Thymus (tissue), 11 donors: Measurements from ENCODE around the gene BLNK. TPM values are rescaled to one million over a fixed set of nuclear protein-coding genes. Genes with fewer than 3 reads are reported as not detected.
"Not testable (repeated sequence)": the region's sequence is repeated elsewhere in the genome, so short reads cannot be mapped to it uniquely, and the experiment has no call there.

Experiments used
- DNase-seq, 9 donors: peaks; one replicate each; pipeline ENCODE4 v3.0.0-alpha.2; 2013; ENCODE audit warnings: low spot score in 9 of 9, low read depth in 6 of 9, missing footprints in 1 of 9
- H3K27ac ChIP-seq, 2 donors: one replicate each; pipeline ENCODE4 v1.5.1; 2013; ENCODE audit warnings: control low read depth in 1 of 2, low read depth in 1 of 2, low read length in 1 of 2, mild to moderate bottlenecking in 1 of 2, moderate library complexity in 1 of 2
- H3K27me3 ChIP-seq, 2 donors: one replicate each; pipeline ENCODE4 v1.5.1; 2013; ENCODE audit warnings: low read length in 1 of 2; ENCODE audit not compliant: control insufficient read depth in 2 of 2, insufficient read depth in 1 of 2
- H3K36me3 ChIP-seq, 2 donors: one replicate each; pipeline ENCODE4 v1.5.1; 2013; ENCODE audit warnings: low read length in 1 of 2, mild to moderate bottlenecking in 1 of 2, moderate library complexity in 1 of 2; ENCODE audit not compliant: control insufficient read depth in 2 of 2, insufficient read depth in 2 of 2
- H3K4me1 ChIP-seq, 2 donors: one replicate each; pipeline ENCODE4 v1.5.1; 2013; ENCODE audit warnings: low read length in 2 of 2; ENCODE audit not compliant: control insufficient read depth in 2 of 2, insufficient read depth in 2 of 2
- H3K4me3 ChIP-seq, 2 donors: one replicate each; pipeline ENCODE4 v1.5.1; 2013; ENCODE audit warnings: low read length in 2 of 2, control low read depth in 1 of 2, mild to moderate bottlenecking in 1 of 2
- H3K9me3 ChIP-seq, 2 donors: one replicate each; pipeline ENCODE4 v1.5.1; 2013; ENCODE audit warnings: low read length in 1 of 2, mild to moderate bottlenecking in 1 of 2; ENCODE audit not compliant: control insufficient read depth in 2 of 2, insufficient read depth in 1 of 2
- WGBS: extraction: QIAGEN DNeasy Blood & Tissue Kit; methylation state at CpG from one replicate; pipeline ENCODE4 v1.1.7; 2013; 5-methylcytosine and 5-hydroxymethylcytosine counted together
- polyA plus RNA-seq: library from polyadenylated mRNA; stranded (reverse); fragments of 200-250 nt; gene quantifications from one replicate; pipeline ENCODE4 v1.2.3, GENCODE V29; 2013
- total RNA-seq: library from RNA; stranded (reverse); fragments of 120-200 nt; gene quantifications from one replicate; pipeline ENCODE4 v1.2.4, GENCODE V29; 2013
- donor health status: healthy.

Gene BLNK
- total and polyA plus RNA-seq, 2 donors = 7.2 to 11.2 TPM

- peak overlapping the region in 1 of 2 donors; percentile 78 for H3K27ac ChIP-seq
- DNase-seq = not testable (repeated sequence)
- 13% methylated on average over 4 of the region's 4 CpGs for WGBS
Observed at GRCh38 chr10:96308854-96309253, 37.5 kb upstream of the BLNK start.

GRCh38 chr10:96306516-96306915 is 35.1 kb upstream of the BLNK start:
- Histone ChIP-seq H3K4me1 (peaks cover 34 to 72% of the 10 kb centered on the region in 2 donors), H3K27me3 (no peaks in the 10 kb centered on the region), H3K9me3 (no peaks in the 10 kb centered on the region), H3K27ac (peak overlapping the region; percentile 93 to 96), H3K36me3 (peaks cover 0 to 3% of the 10 kb centered on the region in 2 donors), H3K4me3 (peak overlapping the region; percentile 49 to 85)
- 2% methylated on average over 8 of the region's 8 CpGs for WGBS
- DNase-seq = peak in 4 of 9 donors; percentile 54 to 84 (median 67)

More at GRCh38 chr10:96308854-96309253, 37.5 kb upstream of the BLNK start:
- H3K4me3 ChIP-seq = peak overlapping the region in 1 of 2 donors; percentile 85
- H3K4me1 ChIP-seq = peaks cover 35 to 72% of the 10 kb centered on the region in 2 donors
- not testable (repeated sequence) for H3K27me3 ChIP-seq, H3K36me3 ChIP-seq, H3K9me3 ChIP-seq

- Histone ChIP-seq H3K9me3 (no peaks in the 10 kb centered on the region), H3K27ac (peak overlapping the region; percentile 59 to 62), H3K4me3 (peak overlapping the region; percentile 49 to 85), H3K4me1 (peaks cover 47 to 74% of the 10 kb centered on the region in 2 donors), H3K27me3 (no peaks in the 10 kb centered on the region), H3K36me3 (peaks cover 0 to 3% of the 10 kb centered on the region in 2 donors)
- 13% methylated on average over 3 of the region's 3 CpGs for WGBS
- no peak for DNase-seq
Observed at GRCh38 chr10:96305019-96305418, 33.6 kb upstream of the BLNK start.

- Histone ChIP-seq H3K36me3 (no peaks in the 10 kb centered on the region), H3K4me1 (peaks cover 49 to 74% of the 10 kb centered on the region in 2 donors), H3K9me3 (no peaks in the 10 kb centered on the region), H3K4me3 (peak within 1 kb of the TSS; percentile 49 to 85), H3K27me3 (no peaks in the 10 kb centered on the region), H3K27ac (peak within 1 kb of the TSS; percentile 59 to 81)
- DNase-seq = peak in 2 of 9 donors; percentile 42 to 57
- WGBS = 8% methylated on average over 8 of the region's 8 CpGs
Observed at GRCh38 chr10:96304230-96304629, 32.9 kb upstream of the BLNK start, which contains the start of gene DNTT. Gene DNTT (plus strand): TSS chr10:96304434. CDS start chr10:96304498, 64 bp downstream.

- Histone ChIP-seq H3K9me3 (peaks cover 0 to 3% of the 10 kb centered on the region in 2 donors), H3K36me3 (no peaks in the 10 kb centered on the region), H3K4me3 (no peak overlapping the region), H3K4me1 (peaks cover 63 to 83% of the 10 kb centered on the region in 2 donors), H3K27me3 (no peaks in the 10 kb centered on the region), H3K27ac (peak overlapping the region; percentile 83 to 95)
- no peak for DNase-seq
- 62% methylated on average over 1 of the region's 1 CpG for whole genome bisulfite sequencing
Observed at GRCh38 chr10:96301616-96302015, 30.2 kb upstream of the BLNK start.

GRCh38 chr10:96299383-96299782 is 28.0 kb upstream of the BLNK start:
- Histone ChIP-seq H3K9me3 (peaks cover 0 to 3% of the 10 kb centered on the region in 2 donors), H3K36me3 (no peaks in the 10 kb centered on the region), H3K4me3 (peak overlapping the region in 1 of 2 donors; percentile 32), H3K27me3 (no peaks in the 10 kb centered on the region), H3K4me1 (peaks cover 80 to 90% of the 10 kb centered on the region in 2 donors), H3K27ac (peak overlapping the region; percentile 95 to 99)
- under 1% methylated on average over 5 of the region's 5 CpGs for WGBS
- peak in 3 of 9 donors; percentile 40 to 80 (median 68) for DNase-seq

GRCh38 chr10:96298362-96298761 is 27.0 kb upstream of the BLNK start:
- DNase-seq = no peak
- Histone ChIP-seq H3K36me3 (no peaks in the 10 kb centered on the region), H3K27ac (peak overlapping the region; percentile 95 to 99), H3K4me1 (peaks cover 83 to 94% of the 10 kb centered on the region in 2 donors), H3K4me3 (peak overlapping the region in 1 of 2 donors; percentile 23), H3K9me3 (peaks cover 0 to 3% of the 10 kb centered on the region in 2 donors), H3K27me3 (no peaks in the 10 kb centered on the region)
- WGBS = 52% methylated on average over 3 of the region's 3 CpGs

GRCh38 chr10:96297486-96297885 is 26.1 kb upstream of the BLNK start:
- no peaks in the 10 kb centered on the region for H3K36me3 ChIP-seq
- no peaks in the 10 kb centered on the region for H3K27me3 ChIP-seq
- peak overlapping the region; percentile 95 to 99 for H3K27ac ChIP-seq
- H3K4me1 ChIP-seq = peaks cover 74 to 91% of the 10 kb centered on the region in 2 donors
- peaks cover 0 to 3% of the 10 kb centered on the region in 2 donors for H3K9me3 ChIP-seq
- no peak overlapping the region for H3K4me3 ChIP-seq
- WGBS = 88% methylated on average over 2 of the region's 2 CpGs
- DNase-seq = no peak

GRCh38 chr10:96295475-96295874 is 24.1 kb upstream of the BLNK start:
- peak overlapping the region; percentile 79 to 88 for H3K27ac ChIP-seq
- H3K36me3 ChIP-seq = no peaks in the 10 kb centered on the region
- peaks cover 59 to 75% of the 10 kb centered on the region in 2 donors for H3K4me1 ChIP-seq
- no peaks in the 10 kb centered on the region for H3K27me3 ChIP-seq
- H3K9me3 ChIP-seq = peaks cover 0 to 3% of the 10 kb centered on the region in 2 donors
- H3K4me3 ChIP-seq = peak overlapping the region; percentile 2 to 17
- WGBS = 3% methylated on average over 4 of the region's 4 CpGs
- peak in 2 of 9 donors; percentile 45 to 71 for DNase-seq
